ENCODE results near the gene ADAMTS12. TPM values are rescaled to one million over a fixed set of nuclear protein-coding genes. Genes with fewer than 3 reads are reported as not detected.

ADAMTS12 gene
- polyA plus RNA-seq, 1 of the 3 experiments (the other 2 are of a cell fraction): 2.5 TPM

DNA sequence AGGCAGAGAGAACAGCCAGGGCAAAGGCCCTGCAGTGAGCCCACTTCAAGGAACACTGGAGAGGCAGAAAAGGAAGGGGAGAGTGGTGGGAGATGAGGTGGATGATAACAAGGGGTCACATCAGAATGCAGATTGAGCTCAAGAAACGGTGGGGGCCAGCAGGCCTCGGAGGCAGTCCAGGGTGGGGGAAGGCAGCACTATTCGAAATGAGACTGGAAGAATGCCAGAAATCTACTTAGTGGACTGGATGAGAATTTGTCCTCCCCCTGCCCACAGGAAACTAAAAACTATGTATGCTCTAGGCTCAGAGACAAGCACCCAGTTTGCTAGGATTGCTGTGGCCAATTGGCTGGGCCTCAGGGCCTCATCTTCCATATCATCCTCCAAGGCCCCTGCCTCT, 148.7 kb downstream of the ADAMTS12 start (continued):
- TF ChIP-seq, protein P1, sequence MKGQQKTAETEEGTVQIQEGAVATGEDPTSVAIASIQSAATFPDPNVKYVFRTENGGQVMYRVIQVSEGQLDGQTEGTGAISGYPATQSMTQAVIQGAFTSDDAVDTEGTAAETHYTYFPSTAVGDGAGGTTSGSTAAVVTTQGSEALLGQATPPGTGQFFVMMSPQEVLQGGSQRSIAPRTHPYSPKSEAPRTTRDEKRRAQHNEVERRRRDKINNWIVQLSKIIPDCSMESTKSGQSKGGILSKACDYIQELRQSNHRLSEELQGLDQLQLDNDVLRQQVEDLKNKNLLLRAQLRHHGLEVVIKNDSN (IDR thresholded peaks at IDR 0.05; ENCODE audit: borderline replicate concordance, low read depth): no peak
- no peak for TF ChIP-seq TEAD4 (IDR thresholded peaks at IDR 0.05; ENCODE audit: borderline replicate concordance, insufficient read depth)
- TF ChIP-seq, protein P2, sequence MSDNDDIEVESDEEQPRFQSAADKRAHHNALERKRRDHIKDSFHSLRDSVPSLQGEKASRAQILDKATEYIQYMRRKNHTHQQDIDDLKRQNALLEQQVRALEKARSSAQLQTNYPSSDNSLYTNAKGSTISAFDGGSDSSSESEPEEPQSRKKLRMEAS (IDR thresholded peaks at IDR 0.05; ENCODE audit: low read depth): no peak
- no peak for TF ChIP-seq JUND (IDR thresholded peaks at IDR 0.05)
- TF ChIP-seq FOSL2 (IDR thresholded peaks at IDR 0.05; ENCODE audit: borderline replicate concordance, low read depth): no peak

DNA sequence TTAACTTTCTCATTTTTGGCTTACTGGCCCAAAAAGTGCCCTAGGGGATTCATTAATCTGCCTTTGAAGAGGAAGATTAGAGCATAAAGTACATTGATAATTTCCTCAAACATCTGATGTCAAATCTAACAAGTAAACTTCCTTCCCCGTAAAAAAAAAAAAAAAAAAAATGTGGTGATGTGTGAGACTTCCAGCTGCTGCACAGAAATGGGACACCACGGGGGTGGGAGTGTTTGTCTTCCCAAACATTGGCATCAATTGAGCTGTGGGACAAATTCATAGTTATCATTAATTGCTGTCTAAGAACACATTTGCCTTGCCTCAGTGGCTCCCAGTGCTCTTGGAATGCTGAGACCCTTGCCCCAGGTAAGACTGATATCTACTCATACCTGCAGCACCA, 149.6 kb downstream of the ADAMTS12 start:
- Histone ChIP-seq H2AFZ (ENCODE audit: low read depth) (no peak overlapping the region), H3K36me3 (replicated peaks in 1 of 2; ENCODE audit: control insufficient read depth in 1 of 2, insufficient read depth in 2 of 2, low read length in 1 of 2) (no peaks in the 10 kb centered on the region), H4K20me1 (ENCODE audit: insufficient read depth) (no peaks in the 10 kb centered on the region), H3K9me2 (no peaks in the 10 kb centered on the region), H3K27me3 (ENCODE audit: insufficient read depth) (no peaks in the 10 kb centered on the region), H3K79me2 (ENCODE audit: insufficient read depth) (no peaks in the 10 kb centered on the region), H3K4me2 (no peak overlapping the region), H3K4me3 (ENCODE audit: low read depth in 2 of 2, low read length in 1 of 2) (no peak overlapping the region), H3K4me1 (ENCODE audit: control insufficient read depth in 1 of 2, insufficient read depth in 2 of 2, low read depth in 1 of 2, low read length in 1 of 2) (no peaks in the 10 kb centered on the region; a peak in 1 of 4 replicates), H3K9me3 (no peaks in the 10 kb centered on the region), H3F3A (replicated peaks; ENCODE audit: insufficient read depth) (no peaks in the 10 kb centered on the region), H3K9ac (no peak overlapping the region), H3K27ac (ENCODE audit: low read depth in 2 of 2, low read length in 1 of 2) (no peak overlapping the region)
- DNase-seq: no peak
- ChIA-PET CTCF (interaction anchor here (0.7 kb wide), 1 partner anchor 32 kb away, joined by 3 read pairs; no protein-coding TSS in a partner anchor), POLR2A (no interaction called here)
- 48% methylated on average over 2 of the region's 2 CpGs for WGBS (ENCODE audit: low lambda C conversion rate)
- TF ChIP-seq RXRA (IDR thresholded peaks at IDR 0.05; ENCODE audit: borderline replicate concordance, low read depth) (no peak), GATA2 (CRISPR knock-in tag; IDR thresholded peaks at IDR 0.05) (no peak), FOSL2 (IDR thresholded peaks at IDR 0.05; ENCODE audit: borderline replicate concordance, low read depth) (no peak), RAD21 (IDR thresholded peaks at IDR 0.05; ENCODE audit: low read length) (no peak), YY1 (IDR thresholded peaks at IDR 0.05; ENCODE audit: low read depth) (no peak), MXI1 (IDR thresholded peaks at IDR 0.05; ENCODE audit: low read depth, low read length) (no peak), POLR2AphosphoS5 (IDR thresholded peaks at IDR 0.05; ENCODE audit: low read depth, low read length) (no peak), NFIC (IDR thresholded peaks at IDR 0.05; ENCODE audit: borderline replicate concordance) (no peak)

DNA sequence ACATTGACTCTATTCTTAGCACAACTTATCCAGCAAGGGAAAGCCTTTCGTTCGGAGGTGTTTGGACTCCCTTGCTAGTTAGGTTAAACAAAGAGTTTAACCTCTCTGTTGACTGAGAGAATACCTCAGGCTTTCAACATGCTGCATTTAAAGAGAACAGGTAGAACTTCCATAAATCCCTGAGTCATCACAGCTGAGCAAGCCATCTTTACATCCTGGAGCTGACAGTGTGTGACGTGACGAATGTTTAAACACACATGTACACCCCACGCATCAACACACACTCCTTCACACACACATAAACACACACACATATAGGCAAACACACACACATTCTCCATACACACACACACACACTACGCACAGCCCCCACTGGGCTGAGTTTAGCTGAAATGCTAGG, 152.8 kb downstream of the ADAMTS12 start:
- no peak overlapping the region for H3K4me2 ChIP-seq
- H3K4me3 ChIP-seq (ENCODE audit: low read depth in 2 of 2, low read length in 1 of 2): no peak overlapping the region
- no peaks in the 10 kb centered on the region; a peak in 1 of 4 replicates for H3K4me1 ChIP-seq (ENCODE audit: control insufficient read depth in 1 of 2, insufficient read depth in 2 of 2, low read depth in 1 of 2, low read length in 1 of 2)
- no peaks in the 10 kb centered on the region for H3K9me2 ChIP-seq
- ChIA-PET POLR2A (no interaction called here), CTCF (no interaction called here)
- H3K27ac ChIP-seq (ENCODE audit: low read depth in 2 of 2, low read length in 1 of 2): no peak overlapping the region
- no peaks in the 10 kb centered on the region for H3K27me3 ChIP-seq (ENCODE audit: insufficient read depth)
- no peaks in the 10 kb centered on the region for H3K9me3 ChIP-seq
- DNase-seq: no peak
- H3K9ac ChIP-seq: no peak overlapping the region
- H3F3A ChIP-seq (replicated peaks; ENCODE audit: insufficient read depth): no peaks in the 10 kb centered on the region
- H2AFZ ChIP-seq (ENCODE audit: low read depth): no peak overlapping the region
- 39% methylated on average over 6 of the region's 6 CpGs for WGBS (ENCODE audit: low lambda C conversion rate)
- H3K36me3 ChIP-seq (replicated peaks in 1 of 2; ENCODE audit: control insufficient read depth in 1 of 2, insufficient read depth in 2 of 2, low read length in 1 of 2): no peaks in the 10 kb centered on the region
- H3K79me2 ChIP-seq (ENCODE audit: insufficient read depth): no peaks in the 10 kb centered on the region
- no peaks in the 10 kb centered on the region for H4K20me1 ChIP-seq (ENCODE audit: insufficient read depth)
- TF ChIP-seq, protein P3, sequence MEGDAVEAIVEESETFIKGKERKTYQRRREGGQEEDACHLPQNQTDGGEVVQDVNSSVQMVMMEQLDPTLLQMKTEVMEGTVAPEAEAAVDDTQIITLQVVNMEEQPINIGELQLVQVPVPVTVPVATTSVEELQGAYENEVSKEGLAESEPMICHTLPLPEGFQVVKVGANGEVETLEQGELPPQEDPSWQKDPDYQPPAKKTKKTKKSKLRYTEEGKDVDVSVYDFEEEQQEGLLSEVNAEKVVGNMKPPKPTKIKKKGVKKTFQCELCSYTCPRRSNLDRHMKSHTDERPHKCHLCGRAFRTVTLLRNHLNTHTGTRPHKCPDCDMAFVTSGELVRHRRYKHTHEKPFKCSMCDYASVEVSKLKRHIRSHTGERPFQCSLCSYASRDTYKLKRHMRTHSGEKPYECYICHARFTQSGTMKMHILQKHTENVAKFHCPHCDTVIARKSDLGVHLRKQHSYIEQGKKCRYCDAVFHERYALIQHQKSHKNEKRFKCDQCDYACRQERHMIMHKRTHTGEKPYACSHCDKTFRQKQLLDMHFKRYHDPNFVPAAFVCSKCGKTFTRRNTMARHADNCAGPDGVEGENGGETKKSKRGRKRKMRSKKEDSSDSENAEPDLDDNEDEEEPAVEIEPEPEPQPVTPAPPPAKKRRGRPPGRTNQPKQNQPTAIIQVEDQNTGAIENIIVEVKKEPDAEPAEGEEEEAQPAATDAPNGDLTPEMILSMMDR (IDR thresholded peaks at IDR 0.05): no peak
- no peak for TF ChIP-seq TEAD4 (IDR thresholded peaks at IDR 0.05; ENCODE audit: borderline replicate concordance, insufficient read depth)
- TF ChIP-seq GATA2 (CRISPR knock-in tag; IDR thresholded peaks at IDR 0.05): no peak
- TF ChIP-seq, protein P4, sequence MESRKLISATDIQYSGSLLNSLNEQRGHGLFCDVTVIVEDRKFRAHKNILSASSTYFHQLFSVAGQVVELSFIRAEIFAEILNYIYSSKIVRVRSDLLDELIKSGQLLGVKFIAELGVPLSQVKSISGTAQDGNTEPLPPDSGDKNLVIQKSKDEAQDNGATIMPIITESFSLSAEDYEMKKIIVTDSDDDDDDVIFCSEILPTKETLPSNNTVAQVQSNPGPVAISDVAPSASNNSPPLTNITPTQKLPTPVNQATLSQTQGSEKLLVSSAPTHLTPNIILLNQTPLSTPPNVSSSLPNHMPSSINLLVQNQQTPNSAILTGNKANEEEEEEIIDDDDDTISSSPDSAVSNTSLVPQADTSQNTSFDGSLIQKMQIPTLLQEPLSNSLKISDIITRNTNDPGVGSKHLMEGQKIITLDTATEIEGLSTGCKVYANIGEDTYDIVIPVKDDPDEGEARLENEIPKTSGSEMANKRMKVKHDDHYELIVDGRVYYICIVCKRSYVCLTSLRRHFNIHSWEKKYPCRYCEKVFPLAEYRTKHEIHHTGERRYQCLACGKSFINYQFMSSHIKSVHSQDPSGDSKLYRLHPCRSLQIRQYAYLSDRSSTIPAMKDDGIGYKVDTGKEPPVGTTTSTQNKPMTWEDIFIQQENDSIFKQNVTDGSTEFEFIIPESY (IDR thresholded peaks at IDR 0.05; ENCODE audit: borderline replicate concordance, low read depth): no peak
- TF ChIP-seq RAD21 (IDR thresholded peaks at IDR 0.05; ENCODE audit: low read length): no peak
- no peak for TF ChIP-seq FOSL2 (IDR thresholded peaks at IDR 0.05; ENCODE audit: borderline replicate concordance, low read depth)
- no peak for TF ChIP-seq FOXM1 (IDR thresholded peaks at IDR 0.05; ENCODE audit: low read depth)
- no peak for TF ChIP-seq MEF2A (IDR thresholded peaks at IDR 0.05; ENCODE audit: borderline replicate concordance, low read depth)
- TF ChIP-seq YY1 (IDR thresholded peaks at IDR 0.05; ENCODE audit: low read depth): no peak
- no peak for TF ChIP-seq TCF12 (IDR thresholded peaks at IDR 0.05)
- TF ChIP-seq, protein P5, sequence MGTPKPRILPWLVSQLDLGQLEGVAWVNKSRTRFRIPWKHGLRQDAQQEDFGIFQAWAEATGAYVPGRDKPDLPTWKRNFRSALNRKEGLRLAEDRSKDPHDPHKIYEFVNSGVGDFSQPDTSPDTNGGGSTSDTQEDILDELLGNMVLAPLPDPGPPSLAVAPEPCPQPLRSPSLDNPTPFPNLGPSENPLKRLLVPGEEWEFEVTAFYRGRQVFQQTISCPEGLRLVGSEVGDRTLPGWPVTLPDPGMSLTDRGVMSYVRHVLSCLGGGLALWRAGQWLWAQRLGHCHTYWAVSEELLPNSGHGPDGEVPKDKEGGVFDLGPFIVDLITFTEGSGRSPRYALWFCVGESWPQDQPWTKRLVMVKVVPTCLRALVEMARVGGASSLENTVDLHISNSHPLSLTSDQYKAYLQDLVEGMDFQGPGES (IDR thresholded peaks at IDR 0.05; ENCODE audit: low read depth, low read length): no peak
- TF ChIP-seq CHD2 (IDR thresholded peaks at IDR 0.05; ENCODE audit: low read length, partially characterized antibody): no peak
- no peak for TF ChIP-seq POLR2AphosphoS5 (IDR thresholded peaks at IDR 0.05; ENCODE audit: low read depth, low read length)
- no peak for TF ChIP-seq GABPA (IDR thresholded peaks at IDR 0.05; ENCODE audit: low read depth)
- TF ChIP-seq RXRA (IDR thresholded peaks at IDR 0.05; ENCODE audit: borderline replicate concordance, low read depth): no peak
- TF ChIP-seq SIN3A (IDR thresholded peaks at IDR 0.05; ENCODE audit: borderline replicate concordance, low read depth, low read length): no peak

All from SK-N-SH (cell line).